Hepatocyte (in vitro differentiated cells): Measurements from ENCODE around the gene PDRG1.

ENCODE experiments used
- CTCF ChIP-seq: fragments of 200-600 bp; sonication (generic); IDR thresholded peaks from 2 replicates; pipeline ENCODE4 v1.5.1; 2016; ENCODE audit warnings: antibody characterized with exemption, mild to moderate bottlenecking; ENCODE audit not compliant: poor library complexity
- EZH2 ChIP-seq: fragments of 200-600 bp; sonication (generic); IDR thresholded peaks from 2 replicates; pipeline ENCODE4 v1.6.1; 2016; ENCODE audit warnings: antibody characterized with exemption, mild to moderate bottlenecking, borderline replicate concordance
- EZH2phosphoT487 ChIP-seq: fragments of 200-600 bp; sonication (generic); IDR thresholded peaks from one replicate; pipeline ENCODE4 v1.6.1; 2018; ENCODE audit warnings: antibody characterized with exemption, mild to moderate bottlenecking, low read depth, moderate library complexity; ENCODE audit not compliant: unreplicated experiment, severe bottlenecking

GRCh38 chr20:31998246-31998645 lies 46.4 kb upstream of the PDRG1 start:
- no peak for TF ChIP-seq CTCF
- TF ChIP-seq EZH2 = no peak
- no peak for TF ChIP-seq EZH2phosphoT487
